OCI-LY1 (cell line): ENCODE data around the gene MYCT1.

Experiments used
- H2AFZ ChIP-seq: fragments of 200-600 bp; sonication (generic), shearing (Covaris generic); 2 replicates; pipeline ENCODE4 v1.6.0; 2014; ENCODE audit warnings: antibody characterized with exemption, mild to moderate bottlenecking, low read length
- H3F3A ChIP-seq: fragments of 200-600 bp; sonication (generic), shearing (Covaris generic); 2 replicates; pipeline ENCODE4 v1.6.0; 2014; ENCODE audit warnings: mild to moderate bottlenecking, antibody characterized with exemption, low read length, moderate library complexity; ENCODE audit not compliant: insufficient read depth
- H3K27ac ChIP-seq: fragments of 200-600 bp; sonication (generic); 2 replicates; pipeline ENCODE4 v1.5.1; 2014; ENCODE audit warnings: low read length, mixed run types, mild to moderate bottlenecking, low read depth; ENCODE audit not compliant: poor library complexity, severe bottlenecking
- H3K27me3 ChIP-seq: fragments of 200-600 bp; sonication (generic); 2 replicates; pipeline ENCODE4 v1.6.0; 2014; ENCODE audit warnings: antibody characterized with exemption, mild to moderate bottlenecking, low read length, moderate library complexity; ENCODE audit not compliant: insufficient read depth
- H3K36me3 ChIP-seq: fragments of 200-600 bp; sonication (generic); 2 replicates; pipeline ENCODE4 v1.6.1; 2014; ENCODE audit warnings: mild to moderate bottlenecking, antibody characterized with exemption, low read length, moderate library complexity, mixed read lengths; ENCODE audit not compliant: insufficient read depth
- H3K4me1 ChIP-seq: fragments of 200-600 bp; sonication (generic); 2 replicates; pipeline ENCODE4 v1.5.1; 2014; ENCODE audit warnings: mild to moderate bottlenecking, low read length, moderate library complexity; ENCODE audit not compliant: insufficient read depth, severe bottlenecking
- H3K4me2 ChIP-seq: fragments of 200-600 bp; sonication (generic), shearing (Covaris generic); 2 replicates; pipeline ENCODE4 v1.6.1; 2014; ENCODE audit warnings: low read length
- H3K4me3 ChIP-seq: fragments of 200-600 bp; sonication (generic); 2 replicates; pipeline ENCODE4 v1.5.1; 2014; ENCODE audit warnings: low read length, low read depth, mild to moderate bottlenecking, mixed read lengths; ENCODE audit not compliant: poor library complexity, severe bottlenecking
- H3K79me2 ChIP-seq: fragments of 200-600 bp; shearing (Covaris generic); 2 replicates; pipeline ENCODE4 v1.6.1; 2016; ENCODE audit warnings: mixed run types, low read length, mixed read lengths; ENCODE audit not compliant: insufficient read depth
- H3K9ac ChIP-seq: fragments of 200-600 bp; sonication (generic), shearing (Covaris generic); 2 replicates; pipeline ENCODE4 v1.6.1; 2014; ENCODE audit warnings: mild to moderate bottlenecking, low read length, mixed read lengths
- H3K9me2 ChIP-seq: fragments of 200-600 bp; sonication (generic), shearing (Covaris generic); 2 replicates; pipeline ENCODE4 v1.6.1; 2014; ENCODE audit warnings: low read depth, mild to moderate bottlenecking, low read length, mixed read lengths
- H3K9me3 ChIP-seq: fragments of 200-600 bp; shearing (Covaris generic); 2 replicates; pipeline ENCODE4 v1.6.1; 2014; ENCODE audit warnings: low read length, mixed read lengths
- H4K20me1 ChIP-seq: fragments of 200-600 bp; sonication (generic), shearing (Covaris generic); 2 replicates; pipeline ENCODE4 v1.6.0; 2016; ENCODE audit warnings: mild to moderate bottlenecking, low read length; ENCODE audit not compliant: insufficient read depth
- CTCF ChIP-seq: fragments of 200-600 bp; sonication (generic), shearing (Covaris generic); IDR thresholded peaks from 2 replicates; pipeline ENCODE4 v1.5.1; 2017; ENCODE audit warnings: mild to moderate bottlenecking, antibody characterized with exemption, low read length, moderate library complexity, mixed read lengths
- EZH2 ChIP-seq: fragments of 200-600 bp; sonication (generic), shearing (Covaris generic); IDR thresholded peaks from 2 replicates; pipeline ENCODE4 v1.8.0; 2017; ENCODE audit warnings: borderline replicate concordance, mixed run types, mild to moderate bottlenecking, antibody characterized with exemption, low read length, moderate library complexity, mixed read lengths

Gene MYCT1

GRCh38 chr6:152705327-152705726, 7.6 kb downstream of the MYCT1 start:
- H3K36me3 ChIP-seq, result no peaks in the 10 kb centered on the region
- TF ChIP-seq EZH2 (no peak), CTCF (no peak)
- no peaks in the 10 kb centered on the region for H3K27me3 ChIP-seq
- no peak overlapping the region for H3K4me2 ChIP-seq
- no peaks in the 10 kb centered on the region for H3K79me2 ChIP-seq
- no peaks in the 10 kb centered on the region for H3F3A ChIP-seq
- no peak overlapping the region for H3K4me3 ChIP-seq
- no peaks in the 10 kb centered on the region for H4K20me1 ChIP-seq
- peaks cover 6% of the 10 kb centered on the region for H3K4me1 ChIP-seq
- H3K9me2 ChIP-seq, result no peaks in the 10 kb centered on the region
- H2AFZ ChIP-seq, result no peak overlapping the region
- peaks cover 4% of the 10 kb centered on the region; the same call in 1 of the 2 replicates for H3K9me3 ChIP-seq
- H3K9ac ChIP-seq, result no peak overlapping the region
- H3K27ac ChIP-seq, result no peak overlapping the region

DNA sequence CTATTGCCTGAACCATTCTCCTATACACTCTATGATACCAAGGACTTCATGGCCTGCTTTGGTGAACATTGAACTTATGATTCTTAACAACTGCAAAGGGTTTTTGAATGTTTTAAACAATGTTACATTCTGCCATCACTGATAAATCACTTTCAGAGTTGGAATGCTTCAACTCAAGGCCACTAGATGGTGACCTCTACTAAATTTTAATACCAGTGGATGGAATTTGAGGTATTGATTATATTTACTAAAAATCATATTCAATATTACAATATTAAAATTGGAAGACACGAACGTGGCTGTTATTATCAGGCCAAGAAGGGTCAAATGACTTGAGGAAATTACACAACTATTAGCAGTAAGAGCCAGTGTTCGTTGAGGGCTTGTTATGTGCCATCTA, 18.6 kb downstream of the MYCT1 start:
- Histone ChIP-seq H3K9me2 (no peaks in the 10 kb centered on the region), H3F3A (no peaks in the 10 kb centered on the region), H3K4me2 (no peak overlapping the region), H3K9me3 (no peaks in the 10 kb centered on the region), H3K9ac (no peak overlapping the region), H3K79me2 (no peaks in the 10 kb centered on the region), H3K4me1 (no peaks in the 10 kb centered on the region), H3K27me3 (no peaks in the 10 kb centered on the region), H4K20me1 (no peaks in the 10 kb centered on the region), H2AFZ (no peak overlapping the region), H3K27ac (no peak overlapping the region), H3K4me3 (no peak overlapping the region), H3K36me3 (no peaks in the 10 kb centered on the region)
- TF ChIP-seq CTCF (no peak), EZH2 (no peak)

- Histone ChIP-seq H3K36me3 (no peaks in the 10 kb centered on the region), H3K4me3 (no peak overlapping the region), H3K4me2 (no peak overlapping the region), H3F3A (no peaks in the 10 kb centered on the region), H3K4me1 (no peaks in the 10 kb centered on the region), H3K27me3 (no peaks in the 10 kb centered on the region), H3K9me2 (no peaks in the 10 kb centered on the region), H3K9ac (no peak overlapping the region), H3K9me3 (no peaks in the 10 kb centered on the region), H3K79me2 (no peaks in the 10 kb centered on the region), H4K20me1 (no peaks in the 10 kb centered on the region), H3K27ac (no peak overlapping the region), H2AFZ (no peak overlapping the region)
- TF ChIP-seq EZH2, result no peak
- no peak for TF ChIP-seq CTCF
These were observed 23.3 kb downstream of the MYCT1 start for GRCh38 chr6:152720974-152721373.
